ENCODE data around the gene KRTAP5-5. TPM values are rescaled to one million over a fixed set of nuclear protein-coding genes. Genes with fewer than 3 reads are reported as not detected.

The KRTAP5-5 gene
- total RNA-seq, 2 donors from 2014 or later, result not detected

GRCh38 chr11:1641096-1641495 lies 11.5 kb downstream of the KRTAP5-5 start:
- H3K4me1 ChIP-seq, result no peaks in the 10 kb centered on the region
- 78 to 80% methylated on average over 8 to 15 of the region's 15 CpGs for WGBS, 2 donors
- H3K9me3 ChIP-seq, result no peaks in the 10 kb centered on the region
- no peaks in the 10 kb centered on the region for H3K36me3 ChIP-seq (replicated peaks in 1 of 2; ENCODE audit: insufficient read depth in 1 of 2, low read depth in 2 of 2)
- no peak overlapping the region for H3K4me3 ChIP-seq
- H3K27ac ChIP-seq, result no peak overlapping the region
- intact Hi-C loops (cut with DNase I), result no loop called here
- DNase-seq (no peak), ATAC-seq (no peak)
- H3K27me3 ChIP-seq, result no peaks in the 10 kb centered on the region
- TF ChIP-seq POLR2A (IDR thresholded peaks at IDR 0.05) (no peak), CTCF (IDR thresholded peaks at IDR 0.05) (no peak)

GRCh38 chr11:1642288-1643145 lies 12.9 kb downstream of the KRTAP5-5 start:
- intact Hi-C loops (cut with DNase I), result no loop called here
- Histone ChIP-seq H3K4me3 (no peak overlapping the region), H3K9me3 (no peaks in the 10 kb centered on the region), H3K27ac (no peak overlapping the region), H3K4me1 (no peaks in the 10 kb centered on the region), H3K36me3 (replicated peaks in 1 of 2; ENCODE audit: insufficient read depth in 1 of 2, low read depth in 2 of 2) (no peaks in the 10 kb centered on the region), H3K27me3 (no peaks in the 10 kb centered on the region)
- TF ChIP-seq POLR2A (IDR thresholded peaks at IDR 0.05) (no peak), CTCF (IDR thresholded peaks at IDR 0.05) (no peak)
- ATAC-seq (no peak), DNase-seq (no peak)
- WGBS, 2 donors, result 61 to 73% methylated on average over 11 to 29 of the region's 29 CpGs

GRCh38 chr11:1643146-1643690 lies 13.6 kb downstream of the KRTAP5-5 start:
- Histone ChIP-seq H3K9me3 (no peaks in the 10 kb centered on the region), H3K4me1 (no peaks in the 10 kb centered on the region), H3K4me3 (no peak overlapping the region), H3K27ac (no peak overlapping the region), H3K36me3 (replicated peaks in 1 of 2; ENCODE audit: insufficient read depth in 1 of 2, low read depth in 2 of 2) (no peaks in the 10 kb centered on the region), H3K27me3 (no peaks in the 10 kb centered on the region)
- TF ChIP-seq CTCF (IDR thresholded peaks at IDR 0.05) (no peak), POLR2A (IDR thresholded peaks at IDR 0.05) (no peak)
- WGBS, 2 donors, result 81 to 93% methylated on average over 9 to 15 of the region's 20 CpGs
- intact Hi-C loops (cut with DNase I), result no loop called here
- DNase-seq, result no peak
- no peak for ATAC-seq

GRCh38 chr11:1644601-1645356 lies 15.2 kb downstream of the KRTAP5-5 start:
- DNase-seq, result no peak
- no peak overlapping the region for H3K27ac ChIP-seq

More at GRCh38 chr11:1644601-1645356, 15.2 kb downstream of the KRTAP5-5 start:
- TF ChIP-seq CTCF (IDR thresholded peaks at IDR 0.05), result no peak
- no peak for TF ChIP-seq POLR2A (IDR thresholded peaks at IDR 0.05)
- Histone ChIP-seq H3K36me3 (replicated peaks in 1 of 2; ENCODE audit: insufficient read depth in 1 of 2, low read depth in 2 of 2) (no peaks in the 10 kb centered on the region), H3K4me3 (no peak overlapping the region), H3K27me3 (no peaks in the 10 kb centered on the region), H3K4me1 (no peaks in the 10 kb centered on the region), H3K9me3 (no peaks in the 10 kb centered on the region)
- intact Hi-C loops (cut with DNase I), result no loop called here
- WGBS, 2 donors, result 62 to 69% methylated on average over 7 to 17 of the region's 20 CpGs
- ATAC-seq, result no peak

All from body of pancreas (tissue), 4 donors.